Stimulated activated CD4-positive, alpha-beta T cell treated with anti-CD3 and anti-CD28 coated beads, Interleukin-1b, Interleukin-23, amount 100 ng/mL, for 1 hour (primary cell): ENCODE data around the gene CHEK2.
"Not testable (repeated sequence)": the region's sequence is repeated elsewhere in the genome, so short reads cannot be mapped to it uniquely, and the experiment has no call there.

Experiments used
- DNase-seq, 2 donors: peaks; one replicate each; pipeline ENCODE4 v3.0.0-alpha.2; 2020; ENCODE audit warnings: low read depth in 2 of 2

Gene CHEK2

GRCh38 chr22:28741200-28741784 lies 328 bp downstream of the CHEK2 start:
- no peak for DNase-seq

- DNase-seq: not testable (repeated sequence)
Observed at GRCh38 chr22:28738876-28739275, 2.7 kb downstream of the CHEK2 start.

GRCh38 chr22:28737701-28738100 lies 3.9 kb downstream of the CHEK2 start:
- no peak for DNase-seq

- no peak for DNase-seq
Observed at GRCh38 chr22:28736301-28737155, 5.1 kb downstream of the CHEK2 start.

- no peak for DNase-seq
Observed at GRCh38 chr22:28734393-28734792, 7.2 kb downstream of the CHEK2 start.

GRCh38 chr22:28730179-28730578 lies 11.4 kb downstream of the CHEK2 start:
- DNase-seq: no peak

- no peak for DNase-seq
Observed at GRCh38 chr22:28728621-28729313, 12.9 kb downstream of the CHEK2 start.

GRCh38 chr22:28728002-28728401 lies 13.6 kb downstream of the CHEK2 start:
- no peak for DNase-seq

GRCh38 chr22:28718044-28718443 lies 23.6 kb downstream of the CHEK2 start:
- no peak for DNase-seq

GRCh38 chr22:28716686-28717085 lies 24.9 kb downstream of the CHEK2 start:
- DNase-seq: no peak

- no peak for DNase-seq
Observed at GRCh38 chr22:28715611-28716010, 26.0 kb downstream of the CHEK2 start.

GRCh38 chr22:28714043-28714628 lies 27.5 kb downstream of the CHEK2 start:
- no peak for DNase-seq

- DNase-seq: no peak
Observed at GRCh38 chr22:28711820-28712777, 29.5 kb downstream of the CHEK2 start.

- no peak for DNase-seq
Observed at GRCh38 chr22:28711341-28711740, 30.3 kb downstream of the CHEK2 start.

GRCh38 chr22:28710576-28711191 lies 30.9 kb downstream of the CHEK2 start:
- DNase-seq: no peak

GRCh38 chr22:28710107-28710506 lies 31.5 kb downstream of the CHEK2 start:
- DNase-seq: no peak

- DNase-seq: no peak
Observed at GRCh38 chr22:28706845-28707244, 34.8 kb downstream of the CHEK2 start.

- no peak for DNase-seq
Observed at GRCh38 chr22:28703436-28703835, 38.2 kb downstream of the CHEK2 start.

GRCh38 chr22:28702891-28703290 lies 38.7 kb downstream of the CHEK2 start:
- no peak for DNase-seq

GRCh38 chr22:28693041-28693760 lies 48.4 kb downstream of the CHEK2 start:
- not testable (repeated sequence) for DNase-seq
